Neuronal stem cell (in vitro differentiated cells): ENCODE results near the gene ANG.
A peak's percentile ranks its signal among the peaks of the same experiment; 100 is the strongest.

Source experiments
- DNase-seq: peaks from one replicate; pipeline ENCODE4 v3.0.0-alpha.2; 2013; ENCODE audit warnings: low spot score
- H2AFZ ChIP-seq: one replicate; pipeline ENCODE4 v1.6.1; 2013; ENCODE audit warnings: mild to moderate bottlenecking, low read length, inconsistent platforms
- H2AK5ac ChIP-seq: 2 replicates; pipeline ENCODE4 v1.6.1; 2013; ENCODE audit warnings: low read depth, mild to moderate bottlenecking, inconsistent platforms, low read length, moderate library complexity, mixed read lengths
- H2BK120ac ChIP-seq: 2 replicates; pipeline ENCODE4 v1.6.1; 2013; ENCODE audit warnings: low read depth, mild to moderate bottlenecking, inconsistent platforms, low read length, moderate library complexity, mixed read lengths
- H2BK12ac ChIP-seq: one replicate; pipeline ENCODE4 v1.6.1; 2013; ENCODE audit warnings: low read length, inconsistent platforms
- H2BK15ac ChIP-seq: 2 replicates; pipeline ENCODE4 v1.6.1; 2013; ENCODE audit warnings: mild to moderate bottlenecking, low read length, inconsistent platforms, mixed read lengths
- H2BK5ac ChIP-seq: one replicate; pipeline ENCODE4 v1.6.1; 2013; ENCODE audit warnings: inconsistent platforms, mild to moderate bottlenecking, low read length, moderate library complexity
- H3K14ac ChIP-seq: one replicate; pipeline ENCODE4 v1.6.1; 2013; ENCODE audit warnings: low read length, inconsistent platforms
- H3K18ac ChIP-seq: 2 replicates; pipeline ENCODE4 v1.6.1; 2013; ENCODE audit warnings: low read length, inconsistent platforms
- H3K23ac ChIP-seq: 2 replicates; pipeline ENCODE4 v1.6.1; 2013; ENCODE audit warnings: low read depth, mild to moderate bottlenecking, mixed read lengths, low read length, inconsistent platforms; ENCODE audit not compliant: poor library complexity
- H3K27ac ChIP-seq: replicated peaks from 3 replicates; pipeline ENCODE4 v1.5.1; 2013; ENCODE audit warnings: low read length, inconsistent platforms
- H3K27me3 ChIP-seq, 3 experiments: 2 replicates each; pipeline ENCODE4 v1.6.1; 2013; ENCODE audit warnings: low read length in 3 of 3, mild to moderate bottlenecking in 2 of 3, inconsistent platforms in 1 of 3, low read depth in 1 of 3, mixed read lengths in 1 of 3, moderate library complexity in 1 of 3; ENCODE audit not compliant: control insufficient read depth in 3 of 3, insufficient read depth in 3 of 3
- H3K36me3 ChIP-seq, 2 donors: replicated peaks in 1 of 2; 2 replicates each; pipeline ENCODE4 v1.6.1; 2013; ENCODE audit warnings: low read length in 2 of 2; ENCODE audit not compliant: control insufficient read depth in 2 of 2, insufficient read depth in 2 of 2
- H3K4ac ChIP-seq: 2 replicates; pipeline ENCODE4 v1.6.1; 2013; ENCODE audit warnings: inconsistent platforms, mild to moderate bottlenecking, low read length, moderate library complexity
- H3K4me1 ChIP-seq, 2 donors: 1 replicate in 1 of 2; 2 replicates in 1 of 2; pipeline ENCODE4 v1.6.1; 2013; ENCODE audit warnings: low read length in 2 of 2, low read depth in 1 of 2; ENCODE audit not compliant: control insufficient read depth in 2 of 2, insufficient read depth in 1 of 2
- H3K4me2 ChIP-seq: one replicate; pipeline ENCODE4 v1.6.1; 2013; ENCODE audit warnings: mild to moderate bottlenecking, low read length, inconsistent platforms; ENCODE audit not compliant: insufficient read depth, poor library complexity, severe bottlenecking
- H3K4me3 ChIP-seq, 2 donors: 2 replicates each; pipeline ENCODE4 v1.5.1; 2013; ENCODE audit warnings: low read length in 2 of 2, mild to moderate bottlenecking in 2 of 2, inconsistent platforms in 1 of 2, moderate library complexity in 1 of 2
- H3K79me1 ChIP-seq: one replicate; pipeline ENCODE4 v1.6.1; 2013; ENCODE audit warnings: low read depth, mild to moderate bottlenecking, inconsistent platforms, low read length, moderate library complexity
- H3K9ac ChIP-seq: one replicate; pipeline ENCODE4 v1.6.1; 2013; ENCODE audit warnings: mild to moderate bottlenecking, low read depth, low read length, inconsistent platforms; ENCODE audit not compliant: poor library complexity
- H3K9me3 ChIP-seq, 2 donors: replicated peaks in 1 of 2; 2 replicates each; pipeline versions ENCODE3 to v1.6.1; 2013; ENCODE audit warnings: low read length in 2 of 2, mild to moderate bottlenecking in 2 of 2, inconsistent platforms in 1 of 2, low read depth in 1 of 2, mixed read lengths in 1 of 2, moderate library complexity in 1 of 2; ENCODE audit not compliant: control insufficient read depth in 2 of 2, insufficient read depth in 1 of 2
- H4K8ac ChIP-seq: one replicate; pipeline ENCODE4 v1.6.1; 2013; ENCODE audit warnings: low read depth, mild to moderate bottlenecking, inconsistent platforms, low read length, moderate library complexity
- H4K91ac ChIP-seq: one replicate; pipeline ENCODE4 v1.6.1; 2013; ENCODE audit warnings: low read length, low read depth, mild to moderate bottlenecking, inconsistent platforms; ENCODE audit not compliant: poor library complexity
- WGBS, 2 donors: extraction: QIAGEN DNeasy Blood & Tissue Kit; methylation state at CpG; one replicate each; pipeline ENCODE4 v1.1.7; 2013; ENCODE audit warnings: missing lambda C conversion rate in 2 of 2, mixed read lengths in 1 of 2; ENCODE audit not compliant: insufficient read length in 2 of 2, insufficient replicate concordance in 1 of 2; ENCODE audit errors: extremely low coverage in 2 of 2; 5-methylcytosine and 5-hydroxymethylcytosine counted together

ANG gene

DNA sequence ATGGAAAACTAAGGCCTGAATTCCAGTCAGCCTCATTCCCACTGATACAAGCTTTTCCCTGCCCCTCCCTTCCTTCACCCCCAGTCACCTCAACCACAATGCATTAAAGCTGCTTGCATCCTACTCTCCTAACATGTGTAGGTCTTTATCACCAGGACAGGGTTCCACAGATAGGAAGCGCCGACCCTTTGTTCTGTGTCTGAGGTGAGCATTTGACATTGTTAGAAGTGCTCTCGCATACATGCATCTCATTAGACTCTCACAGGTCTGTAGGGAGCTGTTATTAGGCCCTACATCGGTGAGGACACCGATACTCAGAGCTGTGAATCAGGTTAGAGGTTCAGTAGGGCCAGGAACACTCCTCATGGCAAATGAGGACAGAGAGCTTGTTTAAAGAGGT is 43.9 kb downstream of the ANG start:
- Histone ChIP-seq H3K14ac (no peak overlapping the region), H2BK15ac (no peak overlapping the region), H3K27ac (no peak overlapping the region), H4K8ac (no peak overlapping the region), H2BK12ac (no peak overlapping the region), H3K18ac (no peak overlapping the region), H3K36me3 (no peaks in the 10 kb centered on the region), H3K4me1 (peaks cover 0 to 35% of the 10 kb centered on the region in 2 donors), H3K23ac (no peak overlapping the region), H2AFZ (no peak overlapping the region), H2BK120ac (no peak overlapping the region), H3K27me3 (no peaks in the 10 kb centered on the region), H3K4ac (no peak overlapping the region), H3K4me3 (no peak overlapping the region), H3K79me1 (no peaks in the 10 kb centered on the region), H3K4me2 (no peak overlapping the region), H4K91ac (no peak overlapping the region), H3K9me3 (no peaks in the 10 kb centered on the region), H2AK5ac (no peak overlapping the region), H3K9ac (no peak overlapping the region), H2BK5ac (no peak overlapping the region)
- no peak for DNase-seq
- no CpG with 5 or more reads among the region's 5 CpGs for WGBS, 2 donors

DNA sequence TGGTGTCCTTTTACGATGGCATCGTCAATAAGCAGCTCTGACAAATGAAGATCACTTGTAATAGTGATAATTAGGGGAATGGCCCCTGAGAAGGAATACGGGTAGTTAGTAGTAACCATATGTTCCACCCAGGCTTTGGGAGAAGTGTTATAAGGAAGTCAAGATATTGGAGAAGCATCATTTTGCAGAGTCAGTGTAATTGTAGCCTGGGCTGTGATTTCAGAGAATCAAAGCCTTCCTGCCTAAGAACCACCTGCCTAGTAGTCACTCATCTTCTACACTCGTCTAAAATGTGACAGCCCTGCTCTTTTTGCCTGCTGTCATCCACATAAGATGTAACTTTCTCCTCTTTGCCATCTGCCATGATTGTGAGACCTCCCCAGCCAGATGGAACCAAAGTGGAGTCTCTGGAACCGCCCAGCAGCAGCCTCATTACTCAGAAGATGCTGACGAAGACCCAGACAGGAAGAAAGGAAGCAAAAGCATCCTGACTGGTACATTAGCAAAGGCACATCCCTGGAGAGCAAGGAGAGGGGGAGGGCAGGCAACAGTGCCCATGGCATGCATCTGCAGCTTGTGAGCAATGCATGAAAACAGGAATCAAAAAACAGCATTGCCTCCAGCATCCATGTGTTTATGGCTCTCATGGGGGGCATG is 44.5 kb downstream of the ANG start:
- Histone ChIP-seq H4K91ac (peak overlapping the region; percentile 6), H3K27me3 (no peaks in the 10 kb centered on the region), H3K36me3 (no peaks in the 10 kb centered on the region), H3K27ac (no peak overlapping the region), H3K23ac (no peak overlapping the region), H3K4me3 (no peak overlapping the region), H3K14ac (no peak overlapping the region), H3K18ac (no peak overlapping the region), H2BK12ac (no peak overlapping the region), H2BK120ac (no peak overlapping the region), H3K9ac (no peak overlapping the region), H2AFZ (no peak overlapping the region), H3K79me1 (no peaks in the 10 kb centered on the region), H3K4ac (no peak overlapping the region), H2BK15ac (no peak overlapping the region), H3K4me2 (no peak overlapping the region), H4K8ac (no peak overlapping the region), H2BK5ac (no peak overlapping the region), H2AK5ac (no peak overlapping the region), H3K9me3 (no peaks in the 10 kb centered on the region), H3K4me1 (peaks cover 0 to 35% of the 10 kb centered on the region in 2 donors)
- WGBS, 2 donors = no CpG with 5 or more reads among the region's 6 CpGs
- DNase-seq = no peak

DNA sequence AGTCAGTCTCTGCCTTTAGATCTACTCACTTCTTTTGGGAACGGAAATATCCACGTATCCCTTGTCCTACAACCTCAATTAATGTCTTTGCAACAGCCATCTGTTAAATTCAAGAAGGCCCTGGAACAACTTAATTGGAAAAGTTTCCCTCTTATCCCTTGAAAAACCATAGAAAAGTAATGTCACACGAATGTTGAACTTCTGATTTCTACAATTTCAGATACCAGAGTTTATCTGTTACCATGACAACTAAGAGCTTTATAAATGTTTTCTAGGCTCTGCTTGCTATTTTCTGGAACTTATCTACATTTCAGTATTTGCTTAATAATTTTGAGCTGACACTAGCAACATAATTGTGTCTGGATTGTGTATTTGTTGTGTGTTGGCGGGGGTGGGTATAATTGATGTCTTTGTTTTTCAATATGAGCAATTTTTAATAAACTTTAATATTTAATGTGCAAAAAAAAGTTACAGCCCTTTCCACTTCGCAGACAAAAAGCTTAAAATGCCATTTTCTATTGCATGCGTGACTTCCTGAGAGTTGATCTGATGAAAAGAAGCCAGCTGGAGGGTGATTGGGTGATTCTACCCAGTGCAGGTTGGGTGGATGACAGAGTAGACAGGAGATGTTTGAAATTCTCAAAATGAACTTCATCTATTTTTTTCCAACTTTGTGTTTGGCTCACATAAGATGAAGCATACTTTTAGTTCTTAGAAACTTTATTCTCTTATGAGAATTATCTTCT is 45.3 kb downstream of the ANG start:
- Histone ChIP-seq H2AK5ac (no peak overlapping the region), H3K18ac (no peak overlapping the region), H3K27ac (no peak overlapping the region), H3K4ac (no peak overlapping the region), H2BK12ac (no peak overlapping the region), H3K14ac (no peak overlapping the region), H2BK120ac (no peak overlapping the region), H2BK5ac (no peak overlapping the region), H3K36me3 (no peaks in the 10 kb centered on the region), H4K8ac (no peak overlapping the region), H4K91ac (peak overlapping the region; percentile 6), H3K79me1 (no peaks in the 10 kb centered on the region), H3K9me3 (no peaks in the 10 kb centered on the region), H3K4me1 (peaks cover 0 to 35% of the 10 kb centered on the region in 2 donors), H2BK15ac (no peak overlapping the region), H3K4me2 (no peak overlapping the region), H3K27me3 (no peaks in the 10 kb centered on the region), H3K23ac (no peak overlapping the region), H3K4me3 (no peak overlapping the region), H3K9ac (no peak overlapping the region), H2AFZ (no peak overlapping the region)
- WGBS, 2 donors = no CpG with 5 or more reads among the region's 6 CpGs
- no peak for DNase-seq

DNA sequence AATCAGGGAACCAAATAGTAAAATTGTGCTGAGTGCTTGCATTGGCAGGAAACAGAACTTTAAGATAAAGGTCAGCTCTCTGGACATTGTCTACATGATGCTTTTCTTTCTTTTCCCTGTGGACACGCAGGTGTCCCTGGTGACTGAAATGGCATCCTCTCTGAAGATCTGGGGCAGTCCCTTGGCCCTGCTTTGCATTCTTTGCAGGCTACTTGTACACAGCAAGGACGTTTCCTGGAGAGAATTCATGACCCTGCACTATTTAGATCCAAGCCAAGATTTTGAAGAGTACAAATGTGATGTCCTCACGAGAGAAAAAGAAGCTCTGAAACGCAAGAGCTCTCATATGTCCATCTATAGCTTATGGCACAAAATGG is 45.9 kb downstream of the ANG start:
- Histone ChIP-seq H4K91ac (no peak overlapping the region), H3K36me3 (no peaks in the 10 kb centered on the region)
- no peak for DNase-seq

More for the DNA sequence above, 45.9 kb downstream of the ANG start:
- Histone ChIP-seq H2BK120ac (no peak overlapping the region), H2AFZ (no peak overlapping the region), H2BK5ac (no peak overlapping the region), H3K79me1 (no peaks in the 10 kb centered on the region), H4K8ac (no peak overlapping the region), H3K18ac (no peak overlapping the region), H3K9me3 (no peaks in the 10 kb centered on the region), H2BK12ac (no peak overlapping the region), H2BK15ac (no peak overlapping the region), H2AK5ac (no peak overlapping the region), H3K27ac (no peak overlapping the region), H3K4ac (no peak overlapping the region), H3K27me3 (no peaks in the 10 kb centered on the region), H3K9ac (no peak overlapping the region), H3K4me1 (peaks cover 0 to 35% of the 10 kb centered on the region in 2 donors), H3K14ac (no peak overlapping the region), H3K23ac (no peak overlapping the region), H3K4me3 (no peak overlapping the region), H3K4me2 (no peak overlapping the region)
- WGBS, 2 donors = no CpG with 5 or more reads among the region's 4 CpGs
